Endothelial cell (in vitro differentiated cells): ENCODE measurements around the gene SGTA. TPM values are rescaled to one million over a fixed set of nuclear protein-coding genes. Genes with fewer than 3 reads are reported as not detected.

ENCODE experiments used
- DNase-seq: peaks from one replicate; pipeline ENCODE4 v3.0.0; 2021; ENCODE audit warnings: low spot score
- H3K27ac Mint-ChIP-seq: one replicate; pipeline ENCODE4 v1.8.0; 2021; ENCODE audit warnings: mixed read lengths, inconsistent platforms; ENCODE audit not compliant: unreplicated experiment
- H3K27me3 Mint-ChIP-seq: one replicate; pipeline ENCODE4 v1.8.0; 2021; ENCODE audit warnings: mild to moderate bottlenecking, moderate library complexity, mixed read lengths, inconsistent platforms; ENCODE audit not compliant: unreplicated experiment
- H3K36me3 Mint-ChIP-seq: one replicate; pipeline ENCODE4 v1.8.0; 2021; ENCODE audit warnings: mild to moderate bottlenecking, low read depth, mixed read lengths, inconsistent platforms; ENCODE audit not compliant: unreplicated experiment
- H3K4me1 Mint-ChIP-seq: one replicate; pipeline ENCODE4 v1.8.0; 2021; ENCODE audit warnings: mild to moderate bottlenecking, mixed read lengths, inconsistent platforms; ENCODE audit not compliant: unreplicated experiment
- H3K4me3 Mint-ChIP-seq: one replicate; pipeline ENCODE4 v1.8.0; 2021; ENCODE audit warnings: mild to moderate bottlenecking, mixed read lengths, inconsistent platforms; ENCODE audit not compliant: unreplicated experiment
- H3K9me3 Mint-ChIP-seq: one replicate; pipeline ENCODE4 v1.8.0; 2021; ENCODE audit warnings: mixed read lengths, inconsistent platforms; ENCODE audit not compliant: unreplicated experiment
- CTCF ChIP-seq: fragments of 200-600 bp; sonication (generic); IDR thresholded peaks from one replicate; pipeline ENCODE4 v1.5.0; 2021; ENCODE audit warnings: antibody characterized with exemption; ENCODE audit not compliant: unreplicated experiment
- total RNA-seq: library from RNA; stranded (reverse); fragmentation: NEBNext Ultra II Directional; extraction: Animal tissue kit (Norgen Biotek cat#: 25700); gene quantifications from one replicate; pipeline ENCODE4 v1.2.1, GENCODE V29; 2021; ENCODE audit not compliant: unreplicated experiment

Gene SGTA
- total RNA-seq, 1 donor from 2014 or later: 60.4 TPM

- H3K9me3 Mint-ChIP-seq: no peaks in the 10 kb centered on the region
- no peaks in the 10 kb centered on the region for H3K4me1 Mint-ChIP-seq
- DNase-seq: no peak
- no peak overlapping the region for H3K4me3 Mint-ChIP-seq
- H3K27ac Mint-ChIP-seq: no peak overlapping the region
- no peak for TF ChIP-seq CTCF
- H3K36me3 Mint-ChIP-seq: peaks cover 16% of the 10 kb centered on the region
- peaks cover 3% of the 10 kb centered on the region for H3K27me3 Mint-ChIP-seq
Observed at GRCh38 chr19:2759362-2759761, 23.7 kb downstream of the SGTA start.

GRCh38 chr19:2758601-2759313 lies 24.3 kb downstream of the SGTA start:
- H3K36me3 Mint-ChIP-seq: peaks cover 16% of the 10 kb centered on the region

GRCh38 chr19:2756921-2757881 lies 25.9 kb downstream of the SGTA start:
- H3K9me3 Mint-ChIP-seq: no peaks in the 10 kb centered on the region
- no peaks in the 10 kb centered on the region for H3K4me1 Mint-ChIP-seq
- no peak for DNase-seq
- H3K27me3 Mint-ChIP-seq: peaks cover 4% of the 10 kb centered on the region
- H3K27ac Mint-ChIP-seq: no peak overlapping the region
- H3K36me3 Mint-ChIP-seq: peaks cover 16% of the 10 kb centered on the region
- no peak overlapping the region for H3K4me3 Mint-ChIP-seq
- TF ChIP-seq CTCF: no peak

More at GRCh38 chr19:2758601-2759313, 24.3 kb downstream of the SGTA start:
- H3K27ac Mint-ChIP-seq: no peak overlapping the region
- DNase-seq: no peak
- no peak for TF ChIP-seq CTCF
- no peaks in the 10 kb centered on the region for H3K9me3 Mint-ChIP-seq
- no peak overlapping the region for H3K4me3 Mint-ChIP-seq
- H3K4me1 Mint-ChIP-seq: no peaks in the 10 kb centered on the region
- H3K27me3 Mint-ChIP-seq: peaks cover 4% of the 10 kb centered on the region

GRCh38 chr19:2756477-2756876 lies 26.6 kb downstream of the SGTA start:
- Mint-ChIP-seq H3K4me3 (no peak overlapping the region), H3K4me1 (no peaks in the 10 kb centered on the region), H3K36me3 (peaks cover 16% of the 10 kb centered on the region), H3K9me3 (no peaks in the 10 kb centered on the region), H3K27me3 (peaks cover 4% of the 10 kb centered on the region), H3K27ac (no peak overlapping the region)
- DNase-seq: no peak
- TF ChIP-seq CTCF: no peak
